ENCODE results near the gene TDRD6.

The TDRD6 gene

GRCh38 chr6:46704562-46704961 is 16.9 kb downstream of the TDRD6 start:
- DNase-seq (ENCODE audit: low read depth) = no peak
- TF ChIP-seq CTCF (IDR thresholded peaks at IDR 0.05; ENCODE audit: low read depth, low read length, missing control alignments) = no peak
- no peak overlapping the region for H3K4me3 ChIP-seq (ENCODE audit: low read depth, low read length)

- no peak for TF ChIP-seq CTCF (IDR thresholded peaks at IDR 0.05; ENCODE audit: low read depth, low read length, missing control alignments)
- no peak overlapping the region for H3K4me3 ChIP-seq (ENCODE audit: low read depth, low read length)
- DNase-seq (ENCODE audit: low read depth) = no peak
Observed at GRCh38 chr6:46706464-46706863, 18.8 kb downstream of the TDRD6 start.

GRCh38 chr6:46711491-46711890 is 23.8 kb downstream of the TDRD6 start:
- no peak for DNase-seq (ENCODE audit: low read depth)
- no peak overlapping the region for H3K4me3 ChIP-seq (ENCODE audit: low read depth, low read length)
- no peak for TF ChIP-seq CTCF (IDR thresholded peaks at IDR 0.05; ENCODE audit: low read depth, low read length, missing control alignments)

GRCh38 chr6:46715141-46715540 is 27.5 kb downstream of the TDRD6 start:
- H3K4me3 ChIP-seq (ENCODE audit: low read depth, low read length) = no peak overlapping the region
- no peak for DNase-seq (ENCODE audit: low read depth)
- TF ChIP-seq CTCF (IDR thresholded peaks at IDR 0.05; ENCODE audit: low read depth, low read length, missing control alignments) = no peak

- DNase-seq (ENCODE audit: low read depth) = no peak
- no peak for TF ChIP-seq CTCF (IDR thresholded peaks at IDR 0.05; ENCODE audit: low read depth, low read length, missing control alignments)
- no peak overlapping the region for H3K4me3 ChIP-seq (ENCODE audit: low read depth, low read length)
Observed at GRCh38 chr6:46719099-46719498, 31.4 kb downstream of the TDRD6 start.

- no peak overlapping the region for H3K4me3 ChIP-seq (ENCODE audit: low read depth, low read length)
- no peak for DNase-seq (ENCODE audit: low read depth)
- no peak for TF ChIP-seq CTCF (IDR thresholded peaks at IDR 0.05; ENCODE audit: low read depth, low read length, missing control alignments)
Observed at GRCh38 chr6:46720401-46720800, 32.7 kb downstream of the TDRD6 start.

- H3K4me3 ChIP-seq (ENCODE audit: low read depth, low read length) = no peak overlapping the region
- no peak for TF ChIP-seq CTCF (IDR thresholded peaks at IDR 0.05; ENCODE audit: low read depth, low read length, missing control alignments)
- DNase-seq (ENCODE audit: low read depth) = no peak
Observed at GRCh38 chr6:46729787-46730326, 42.2 kb downstream of the TDRD6 start.
